Karpas-422 (cell line): ENCODE data around the gene PAX2. TPM values are rescaled to one million over a fixed set of nuclear protein-coding genes. Genes with fewer than 3 reads are reported as not detected.
"Not testable (repeated sequence)": the region's sequence is repeated elsewhere in the genome, so short reads cannot be mapped to it uniquely, and the experiment has no call there.

ENCODE experiments used
- DNase-seq: peaks from one replicate; pipeline ENCODE4 v3.0.0-alpha.2; 2015
- H2AFZ ChIP-seq: fragments of 200-600 bp; sonication (generic); 2 replicates; pipeline ENCODE4 v1.6.1; 2014; ENCODE audit warnings: antibody characterized with exemption, low read length, mixed read lengths
- H3K27ac ChIP-seq: fragments of 200-600 bp; sonication (generic); 2 replicates; pipeline ENCODE4 v1.5.1; 2014; ENCODE audit warnings: mild to moderate bottlenecking, low read length, moderate library complexity
- H3K27me3 ChIP-seq: fragments of 200-600 bp; sonication (generic); 2 replicates; pipeline ENCODE4 v1.6.1; 2014; ENCODE audit warnings: low read length, mixed read lengths
- H3K36me3 ChIP-seq: fragments of 200-600 bp; sonication (generic); 2 replicates; pipeline ENCODE4 v1.6.1; 2014; ENCODE audit warnings: low read length, mixed read lengths; ENCODE audit not compliant: insufficient read depth
- H3K4me1 ChIP-seq: fragments of 200-600 bp; sonication (generic); 2 replicates; pipeline ENCODE4 v1.6.1; 2014; ENCODE audit warnings: mild to moderate bottlenecking, low read length, mixed read lengths
- H3K4me2 ChIP-seq: fragments of 200-600 bp; sonication (generic); 2 replicates; pipeline ENCODE4 v1.6.1; 2014; ENCODE audit warnings: low read length, low read depth, mild to moderate bottlenecking; ENCODE audit not compliant: poor library complexity, severe bottlenecking
- H3K4me3 ChIP-seq: fragments of 200-600 bp; sonication (generic); 2 replicates; pipeline ENCODE4 v1.5.1; 2014; ENCODE audit warnings: mild to moderate bottlenecking, antibody characterized with exemption, low read length, mixed read lengths
- H3K79me2 ChIP-seq: fragments of 200-600 bp; sonication (generic); 2 replicates; pipeline ENCODE4 v1.6.1; 2014; ENCODE audit warnings: mild to moderate bottlenecking, low read length, mixed read lengths
- H3K9ac ChIP-seq: fragments of 200-600 bp; sonication (generic); 2 replicates; pipeline ENCODE4 v1.6.0; 2014; ENCODE audit warnings: low read length
- H3K9me2 ChIP-seq: fragments of 200-600 bp; sonication (generic), shearing (Covaris generic); replicated peaks from 2 replicates; pipeline ENCODE4 v1.6.0; 2014; ENCODE audit warnings: mild to moderate bottlenecking, low read length, moderate library complexity; ENCODE audit not compliant: insufficient read depth
- H3K9me3 ChIP-seq: fragments of 300-700, 200-600 bp; sonication (generic); 2 replicates; pipeline ENCODE4 v1.6.1; 2014; ENCODE audit warnings: low read length, mixed read lengths
- H4K20me1 ChIP-seq: fragments of 200-600 bp; sonication (generic); 2 replicates; pipeline ENCODE4 v1.6.1; 2014; ENCODE audit warnings: mild to moderate bottlenecking, antibody characterized with exemption, low read length, low read depth; ENCODE audit not compliant: insufficient read depth
- total RNA-seq: library from RNA; depleted of rRNA; stranded (reverse); fragments of >200 nt; shearing (Covaris generic); gene quantifications from 2 replicates; pipeline ENCODE4 v1.2.3, GENCODE V29; 2014; ENCODE audit warnings: low replicate concordance; rRNA removed

PAX2 gene
- not detected in 2 replicates for total RNA-seq

- no peak within 1 kb of the TSS for H3K9ac ChIP-seq
- H3K4me3 ChIP-seq, result no peak within 1 kb of the TSS
- H3K4me2 ChIP-seq, result no peak within 1 kb of the TSS
- H2AFZ ChIP-seq, result no peak within 1 kb of the TSS
- no peaks in the 10 kb centered on the region for H3K36me3 ChIP-seq
- no peaks in the 10 kb centered on the region for H3K9me2 ChIP-seq
- H3K9me3 ChIP-seq, result no peaks in the 10 kb centered on the region
- H3K27ac ChIP-seq, result no peak within 1 kb of the TSS
- H3K79me2 ChIP-seq, result no peaks in the 10 kb centered on the region
- H3K4me1 ChIP-seq, result no peaks in the 10 kb centered on the region
- no peaks in the 10 kb centered on the region for H3K27me3 ChIP-seq
- no peaks in the 10 kb centered on the region for H4K20me1 ChIP-seq
- DNase-seq, result no peak
Measured at GRCh38 chr10:100744987-100745881, at the start of gene PAX2. Gene PAX2 (plus strand): TSS chr10:100745582. CDS start chr10:100746261, 679 bp downstream.

- Histone ChIP-seq H3K27ac (no peak overlapping the region), H3K79me2 (no peaks in the 10 kb centered on the region), H2AFZ (no peak overlapping the region), H3K27me3 (no peaks in the 10 kb centered on the region), H3K36me3 (no peaks in the 10 kb centered on the region), H3K4me2 (no peak overlapping the region), H3K4me3 (no peak overlapping the region), H3K9me2 (no peaks in the 10 kb centered on the region), H3K4me1 (no peaks in the 10 kb centered on the region), H3K9me3 (no peaks in the 10 kb centered on the region), H4K20me1 (no peaks in the 10 kb centered on the region), H3K9ac (no peak overlapping the region)
- no peak for DNase-seq
Measured at GRCh38 chr10:100696477-100696901, 48.9 kb upstream of the PAX2 start.

GRCh38 chr10:100697070-100697469, 48.3 kb upstream of the PAX2 start:
- Histone ChIP-seq H3K79me2 (no peaks in the 10 kb centered on the region), H3K36me3 (no peaks in the 10 kb centered on the region), H3K4me3 (no peak overlapping the region), H3K9me3 (no peaks in the 10 kb centered on the region), H3K9me2 (no peaks in the 10 kb centered on the region), H3K27me3 (no peaks in the 10 kb centered on the region), H3K4me2 (no peak overlapping the region), H4K20me1 (no peaks in the 10 kb centered on the region), H3K9ac (no peak overlapping the region), H3K4me1 (no peaks in the 10 kb centered on the region), H2AFZ (no peak overlapping the region), H3K27ac (no peak overlapping the region)
- DNase-seq, result no peak

- H3K9me2 ChIP-seq, result no peaks in the 10 kb centered on the region
- no peak overlapping the region for H3K4me2 ChIP-seq
- H3K9me3 ChIP-seq, result no peaks in the 10 kb centered on the region
- no peak overlapping the region for H2AFZ ChIP-seq
- no peak overlapping the region for H3K4me3 ChIP-seq
- no peaks in the 10 kb centered on the region for H3K79me2 ChIP-seq
- no peaks in the 10 kb centered on the region for H3K36me3 ChIP-seq
- H3K27ac ChIP-seq, result no peak overlapping the region
- DNase-seq, result no peak
- no peak overlapping the region for H3K9ac ChIP-seq
- H4K20me1 ChIP-seq, result no peaks in the 10 kb centered on the region
- H3K27me3 ChIP-seq, result no peaks in the 10 kb centered on the region
- no peaks in the 10 kb centered on the region for H3K4me1 ChIP-seq
Measured at GRCh38 chr10:100697631-100698030, 47.8 kb upstream of the PAX2 start.

GRCh38 chr10:100701704-100702103, 43.7 kb upstream of the PAX2 start:
- H3K4me1 ChIP-seq, DNase-seq, H3K27me3 ChIP-seq, H3K27ac ChIP-seq, H3K9me3 ChIP-seq, H3K79me2 ChIP-seq, H3K9me2 ChIP-seq, H3K36me3 ChIP-seq, H3K4me2 ChIP-seq, H3K4me3 ChIP-seq, H3K9ac ChIP-seq, H4K20me1 ChIP-seq, H2AFZ ChIP-seq: not testable (repeated sequence)

- Histone ChIP-seq H3K36me3 (no peaks in the 10 kb centered on the region), H3K79me2 (no peaks in the 10 kb centered on the region), H2AFZ (no peak overlapping the region), H3K4me2 (no peak overlapping the region), H3K27me3 (no peaks in the 10 kb centered on the region), H3K9me3 (no peaks in the 10 kb centered on the region), H3K27ac (no peak overlapping the region), H3K9ac (no peak overlapping the region), H3K4me3 (no peak overlapping the region), H3K4me1 (no peaks in the 10 kb centered on the region), H4K20me1 (no peaks in the 10 kb centered on the region), H3K9me2 (no peaks in the 10 kb centered on the region)
- no peak for DNase-seq
Measured at GRCh38 chr10:100705139-100705538, 40.2 kb upstream of the PAX2 start.

- H3K9ac ChIP-seq, result no peak overlapping the region
- no peak overlapping the region for H3K27ac ChIP-seq
- H3K4me2 ChIP-seq, result no peak overlapping the region
- H3K27me3 ChIP-seq, result no peaks in the 10 kb centered on the region
- H3K4me1 ChIP-seq, result no peaks in the 10 kb centered on the region
- no peaks in the 10 kb centered on the region for H3K9me2 ChIP-seq
- H3K4me3 ChIP-seq, result no peak overlapping the region
- no peaks in the 10 kb centered on the region for H3K9me3 ChIP-seq
- no peaks in the 10 kb centered on the region for H3K79me2 ChIP-seq
- H3K36me3 ChIP-seq, result no peaks in the 10 kb centered on the region
- H2AFZ ChIP-seq, result no peak overlapping the region
- DNase-seq, result no peak
- H4K20me1 ChIP-seq, result no peaks in the 10 kb centered on the region
Measured at GRCh38 chr10:100707261-100707848, 38.0 kb upstream of the PAX2 start.

- H4K20me1 ChIP-seq, result no peaks in the 10 kb centered on the region
- H3K9me2 ChIP-seq, result no peaks in the 10 kb centered on the region
- DNase-seq, result no peak
- no peak overlapping the region for H3K9ac ChIP-seq
- H3K79me2 ChIP-seq, result no peaks in the 10 kb centered on the region
- no peaks in the 10 kb centered on the region for H3K36me3 ChIP-seq
- H3K4me3 ChIP-seq, result no peak overlapping the region
- H3K4me2 ChIP-seq, result no peak overlapping the region
- H3K4me1 ChIP-seq, result no peaks in the 10 kb centered on the region
- H3K27ac ChIP-seq, result no peak overlapping the region
- no peak overlapping the region for H2AFZ ChIP-seq
- no peaks in the 10 kb centered on the region for H3K27me3 ChIP-seq
- H3K9me3 ChIP-seq, result no peaks in the 10 kb centered on the region
Measured at GRCh38 chr10:100709146-100710082, 36.0 kb upstream of the PAX2 start.
